ENCODE measurements around the gene UTS2R. TPM values are rescaled to one million over a fixed set of nuclear protein-coding genes. Genes with fewer than 3 reads are reported as not detected.

UTS2R gene
- total and polyA plus RNA-seq, 2 of the 4 experiments (the other 2 are of a cell fraction): not detected

- no peak overlapping the region for H3K23ac ChIP-seq (ENCODE audit: low read depth, low read length)
- POLR2A ChIA-PET (ENCODE audit: unreplicated experiment): no interaction called here
- H2BK120ac ChIP-seq (ENCODE audit: low read depth, low read length): no peak overlapping the region
Measured at GRCh38 chr17:82386881-82387704, 15.5 kb downstream of the UTS2R start.

More at GRCh38 chr17:82386881-82387704, 15.5 kb downstream of the UTS2R start:
- TF ChIP-seq MXI1 (IDR thresholded peaks at IDR 0.05; ENCODE audit: borderline replicate concordance, low read depth, low read length): no peak
- no peak for TF ChIP-seq FOS (IDR thresholded peaks at IDR 0.05; ENCODE audit: low read depth, low read length)
- TF ChIP-seq ELK1 (IDR thresholded peaks at IDR 0.05; ENCODE audit: borderline replicate concordance, low read depth, low read length): no peak
- TF ChIP-seq MAFK (IDR thresholded peaks at IDR 0.05; ENCODE audit: low read depth, low read length): no peak
- TF ChIP-seq RAD21 (IDR thresholded peaks at IDR 0.05; ENCODE audit: low read length): no peak
- TF ChIP-seq SMC3 (IDR thresholded peaks at IDR 0.05; ENCODE audit: low read depth, low read length): no peak
- no peak for TF ChIP-seq BHLHE40 (IDR thresholded peaks at IDR 0.05; ENCODE audit: low read depth, low read length)
- TF ChIP-seq RFX5 (IDR thresholded peaks at IDR 0.05; ENCODE audit: low read depth, low read length): no peak
- TF ChIP-seq, protein P1, sequence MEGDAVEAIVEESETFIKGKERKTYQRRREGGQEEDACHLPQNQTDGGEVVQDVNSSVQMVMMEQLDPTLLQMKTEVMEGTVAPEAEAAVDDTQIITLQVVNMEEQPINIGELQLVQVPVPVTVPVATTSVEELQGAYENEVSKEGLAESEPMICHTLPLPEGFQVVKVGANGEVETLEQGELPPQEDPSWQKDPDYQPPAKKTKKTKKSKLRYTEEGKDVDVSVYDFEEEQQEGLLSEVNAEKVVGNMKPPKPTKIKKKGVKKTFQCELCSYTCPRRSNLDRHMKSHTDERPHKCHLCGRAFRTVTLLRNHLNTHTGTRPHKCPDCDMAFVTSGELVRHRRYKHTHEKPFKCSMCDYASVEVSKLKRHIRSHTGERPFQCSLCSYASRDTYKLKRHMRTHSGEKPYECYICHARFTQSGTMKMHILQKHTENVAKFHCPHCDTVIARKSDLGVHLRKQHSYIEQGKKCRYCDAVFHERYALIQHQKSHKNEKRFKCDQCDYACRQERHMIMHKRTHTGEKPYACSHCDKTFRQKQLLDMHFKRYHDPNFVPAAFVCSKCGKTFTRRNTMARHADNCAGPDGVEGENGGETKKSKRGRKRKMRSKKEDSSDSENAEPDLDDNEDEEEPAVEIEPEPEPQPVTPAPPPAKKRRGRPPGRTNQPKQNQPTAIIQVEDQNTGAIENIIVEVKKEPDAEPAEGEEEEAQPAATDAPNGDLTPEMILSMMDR (conservative IDR thresholded peaks at IDR 0.05; ENCODE audit: low read depth, low read length): no peak
- no peak for TF ChIP-seq MAZ (IDR thresholded peaks at IDR 0.05; ENCODE audit: borderline replicate concordance, low read depth, low read length)
- no peak for TF ChIP-seq USF2 (IDR thresholded peaks at IDR 0.05; ENCODE audit: low read depth, low read length)
- TF ChIP-seq POLR2A (IDR thresholded peaks at IDR 0.05; ENCODE audit: low read depth, low read length): no peak
- TF ChIP-seq NFE2L2 (IDR thresholded peaks at IDR 0.05; ENCODE audit: low read depth, low read length): no peak
- TF ChIP-seq CEBPB (IDR thresholded peaks at IDR 0.05; ENCODE audit: low read depth, low read length): no peak
- Histone ChIP-seq H2BK5ac (ENCODE audit: low read depth, low read length, poor library complexity, severe bottlenecking) (no peak overlapping the region), H3K27me3 (ENCODE audit: control insufficient read depth, insufficient read depth, low read length) (peaks cover 31% of the 10 kb centered on the region), H3K79me1 (ENCODE audit: low read depth in 1 of 2, low read length in 2 of 2) (no peaks in the 10 kb centered on the region), H3K56ac (ENCODE audit: extremely low read depth, insufficient read depth, low read length) (no peak overlapping the region), H4K20me1 (ENCODE audit: insufficient read depth, low read length) (no peaks in the 10 kb centered on the region), H2AK5ac (ENCODE audit: low read depth, low read length) (no peak overlapping the region), H3K18ac (ENCODE audit: low read depth, low read length) (no peak overlapping the region), H3K9me3 (ENCODE audit: control insufficient read depth, insufficient read depth, low read length) (no peaks in the 10 kb centered on the region), H3K27ac (ENCODE audit: insufficient read depth, low read length) (no peak overlapping the region), H4K91ac (ENCODE audit: insufficient read depth, low read depth, low read length) (no peak overlapping the region), H3K36me3 (ENCODE audit: control insufficient read depth, insufficient read depth, low read length) (peaks cover 4% of the 10 kb centered on the region; the same call in 1 of the 2 replicates), H3K4me3 (ENCODE audit: insufficient read depth, low read depth, low read length) (no peak overlapping the region), H2AK9ac (replicated peaks; ENCODE audit: low read depth, low read length, poor library complexity) (no peak overlapping the region), H2BK15ac (ENCODE audit: low read depth, low read length) (no peak overlapping the region), H3K4me1 (ENCODE audit: control insufficient read depth, insufficient read depth, low read length) (peaks cover 2% of the 10 kb centered on the region), H3K14ac (replicated peaks; ENCODE audit: low read depth, low read length) (no peak overlapping the region), H3K9me1 (ENCODE audit: insufficient read depth, low read length) (no peaks in the 10 kb centered on the region), H4K8ac (ENCODE audit: low read depth in 2 of 2, low read length in 2 of 2) (no peak overlapping the region), H4K5ac (ENCODE audit: low read depth, low read length) (no peak overlapping the region), H3K4me2 (ENCODE audit: low read depth, low read length) (no peak overlapping the region), H3K9ac (ENCODE audit: low read depth, low read length) (no peak overlapping the region), H2BK20ac (ENCODE audit: low read depth, low read length) (no peak overlapping the region), H2AFZ (replicated peaks; ENCODE audit: low read length, poor library complexity) (no peak overlapping the region), H3K4ac (ENCODE audit: low read depth, low read length) (no peak overlapping the region)
- whole genome bisulfite sequencing, 2 experiments (ENCODE audit: extremely low coverage in 2 of 2, insufficient read length in 1 of 2): 71% methylated on average over 15 of the region's 38 CpGs; no CpG with 5 or more reads in 1 of the 2 experiments
- BruUV-seq (replicated peaks): no TSS peak
- dilution Hi-C loops (cut with HindIII; ENCODE audit: low sequenced_read_pairs, unreplicated experiment) (no loop called here), intact Hi-C loops (cut with micrococcal nuclease) (no loop called here), in situ Hi-C loops (cut with MboI; ENCODE audit: low sequenced_read_pairs) (no loop called here)
- CTCF ChIA-PET: no interaction called here
- DNase-seq: no peak
- ATAC-seq (ENCODE audit: low read depth): no peak

All from IMR-90 (cell line).